ENCODE measurements around the gene TMEM179.

The TMEM179 gene

GRCh38 chr14:104554088-104554607 is 50.4 kb downstream of the TMEM179 start:
- DNase-seq: no peak

GRCh38 chr14:104553166-104554087 is 51.1 kb downstream of the TMEM179 start:
- DNase-seq: no peak

GRCh38 chr14:104552738-104553125 is 51.8 kb downstream of the TMEM179 start:
- DNase-seq: no peak

GRCh38 chr14:104551851-104552737 is 52.5 kb downstream of the TMEM179 start:
- DNase-seq: no peak

GRCh38 chr14:104550861-104551728 is 53.5 kb downstream of the TMEM179 start:
- DNase-seq: no peak

- DNase-seq: no peak
These were observed 54.2 kb downstream of the TMEM179 start for GRCh38 chr14:104550340-104550860.

GRCh38 chr14:104549536-104550339 is 54.8 kb downstream of the TMEM179 start:
- DNase-seq: no peak

- DNase-seq: no peak
These were observed 55.6 kb downstream of the TMEM179 start for GRCh38 chr14:104548802-104549535.

- DNase-seq: no peak
These were observed 56.4 kb downstream of the TMEM179 start for GRCh38 chr14:104547998-104548700.

GRCh38 chr14:104547310-104547997 is 57.1 kb downstream of the TMEM179 start:
- DNase-seq: no peak

- DNase-seq: no peak
These were observed 57.8 kb downstream of the TMEM179 start for GRCh38 chr14:104546591-104547309.

GRCh38 chr14:104545942-104546501 is 58.5 kb downstream of the TMEM179 start:
- no peak for DNase-seq

GRCh38 chr14:104545151-104545941 is 59.2 kb downstream of the TMEM179 start:
- no peak for DNase-seq

GRCh38 chr14:104544362-104544961 is 60.1 kb downstream of the TMEM179 start:
- no peak for DNase-seq

GRCh38 chr14:104542871-104543830 is 61.4 kb downstream of the TMEM179 start:
- DNase-seq: no peak

Measured in stimulated activated CD4-positive, alpha-beta T cell treated with anti-CD3 and anti-CD28 coated beads, Interleukin-2, amount 100 ng/mL, for 48 hours (primary cell).